ENCODE measurements around the gene EMILIN1. TPM values are rescaled to one million over a fixed set of nuclear protein-coding genes. Genes with fewer than 3 reads are reported as not detected.
A peak's percentile ranks its signal among the peaks of the same experiment; 100 is the strongest.

The EMILIN1 gene
- total RNA-seq, 1 donor from 2014 or later, result 0.87 TPM

DNA sequence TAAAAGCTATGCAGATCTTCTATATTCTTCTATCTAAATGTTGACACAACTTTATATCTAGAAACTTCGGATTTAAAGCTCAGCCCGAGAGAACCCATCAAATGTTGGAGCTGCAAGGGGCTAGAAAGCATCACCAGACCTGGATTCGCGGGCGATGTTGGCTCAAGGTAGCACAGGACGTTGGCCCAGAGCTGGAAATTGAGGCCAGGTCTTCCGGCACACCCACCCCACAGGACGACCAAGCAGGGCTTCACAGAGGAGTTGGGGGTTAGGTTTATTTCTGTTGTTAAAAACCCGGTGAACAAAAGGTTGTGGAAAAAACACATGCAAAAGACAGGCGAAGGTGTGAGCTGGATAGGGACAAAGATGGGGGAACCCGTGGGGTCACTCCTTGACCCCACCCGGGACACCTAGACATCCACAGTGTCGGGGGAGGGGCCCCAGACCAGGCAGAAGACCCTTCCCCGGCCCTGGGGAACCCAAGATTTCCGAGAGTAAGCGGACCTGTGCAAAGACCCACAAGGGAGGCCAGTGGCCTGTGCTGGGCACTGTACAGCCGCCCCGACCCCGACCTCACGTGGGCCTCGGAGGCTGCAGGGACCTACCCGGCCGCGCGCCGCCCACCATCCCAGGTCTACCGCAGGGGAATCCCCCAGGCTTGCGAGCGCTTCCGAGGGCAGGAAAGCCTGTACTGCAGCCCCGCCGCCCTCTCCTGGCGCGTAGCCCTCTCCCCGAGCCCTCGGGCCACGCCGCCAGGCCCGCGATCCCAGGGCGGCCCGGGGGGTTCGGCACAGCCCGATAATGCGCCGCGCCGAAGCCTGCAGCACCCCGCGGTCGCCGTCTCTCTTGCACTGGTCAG, 28.8 kb upstream of the EMILIN1 start:
- Mint-ChIP-seq H3K9me3 (no peaks in the 10 kb centered on the region), H3K27ac (peak overlapping the region; percentile 98), H3K36me3 (ENCODE audit: low read depth) (peaks cover 13% of the 10 kb centered on the region), H3K4me3 (ENCODE audit: low read depth) (peak overlapping the region; percentile 88), H3K27me3 (ENCODE audit: low read depth) (peaks cover 2% of the 10 kb centered on the region), H3K4me1 (ENCODE audit: low read depth) (peaks cover 14% of the 10 kb centered on the region)
- DNase-seq (ENCODE audit: low spot score), result peak; percentile 50
- intact Hi-C loops (cut with micrococcal nuclease), result loop anchor here (1.0 to 2.0 kb wide), 4 partner anchors 17 to 163 kb away; partner anchors contain the start of genes ATRAID, KHK, OST4 and SLC5A6

DNA sequence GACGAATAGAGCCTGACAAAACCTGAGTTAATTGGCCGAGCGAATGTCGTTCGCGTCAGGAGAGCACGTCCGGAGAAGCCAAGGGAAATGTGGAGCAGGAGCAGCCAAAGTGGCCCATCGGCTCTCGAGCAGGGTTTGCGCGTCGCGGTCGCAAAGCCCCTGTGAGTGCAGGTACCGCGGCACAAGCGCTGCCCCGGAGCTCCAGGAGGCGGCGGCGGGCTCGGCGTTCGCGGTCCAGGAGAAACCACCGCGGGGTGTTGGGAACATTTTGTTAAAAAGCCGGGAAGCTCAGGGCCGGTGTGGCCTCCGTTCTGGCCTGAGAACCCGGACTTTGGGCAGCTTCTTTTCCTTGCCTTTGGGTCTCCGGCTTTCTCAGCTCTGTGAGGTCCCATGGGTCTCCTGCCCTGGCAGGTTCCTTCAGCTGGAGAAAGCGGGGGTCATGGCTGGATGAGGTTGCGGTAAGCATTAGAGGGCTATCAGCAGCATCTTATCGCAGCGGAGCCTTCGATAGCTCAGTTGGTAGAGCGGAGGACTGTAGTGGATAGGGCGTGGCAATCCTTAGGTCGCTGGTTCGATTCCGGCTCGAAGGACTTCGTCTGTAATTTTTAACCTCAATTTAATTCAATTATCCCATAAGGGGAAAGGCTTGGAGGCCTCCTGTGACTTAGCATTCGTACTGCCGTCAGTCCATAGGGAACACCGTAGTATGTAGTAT, 28.0 kb upstream of the EMILIN1 start:
- H3K27me3 Mint-ChIP-seq (ENCODE audit: low read depth), result peaks cover 2% of the 10 kb centered on the region
- peaks cover 14% of the 10 kb centered on the region for H3K4me1 Mint-ChIP-seq (ENCODE audit: low read depth)
- peaks cover 14% of the 10 kb centered on the region for H3K36me3 Mint-ChIP-seq (ENCODE audit: low read depth)
- peak overlapping the region; percentile 98 for H3K27ac Mint-ChIP-seq
- intact Hi-C loops (cut with micrococcal nuclease), result loop anchor here (1.0 to 2.0 kb wide), 4 partner anchors 18 to 162 kb away; partner anchors contain the start of genes ATRAID, KHK, OST4 and SLC5A6
- H3K9me3 Mint-ChIP-seq, result no peaks in the 10 kb centered on the region
- H3K4me3 Mint-ChIP-seq (ENCODE audit: low read depth), result peak overlapping the region; percentile 88
- peak; percentile 92 for DNase-seq (ENCODE audit: low spot score)

DNA sequence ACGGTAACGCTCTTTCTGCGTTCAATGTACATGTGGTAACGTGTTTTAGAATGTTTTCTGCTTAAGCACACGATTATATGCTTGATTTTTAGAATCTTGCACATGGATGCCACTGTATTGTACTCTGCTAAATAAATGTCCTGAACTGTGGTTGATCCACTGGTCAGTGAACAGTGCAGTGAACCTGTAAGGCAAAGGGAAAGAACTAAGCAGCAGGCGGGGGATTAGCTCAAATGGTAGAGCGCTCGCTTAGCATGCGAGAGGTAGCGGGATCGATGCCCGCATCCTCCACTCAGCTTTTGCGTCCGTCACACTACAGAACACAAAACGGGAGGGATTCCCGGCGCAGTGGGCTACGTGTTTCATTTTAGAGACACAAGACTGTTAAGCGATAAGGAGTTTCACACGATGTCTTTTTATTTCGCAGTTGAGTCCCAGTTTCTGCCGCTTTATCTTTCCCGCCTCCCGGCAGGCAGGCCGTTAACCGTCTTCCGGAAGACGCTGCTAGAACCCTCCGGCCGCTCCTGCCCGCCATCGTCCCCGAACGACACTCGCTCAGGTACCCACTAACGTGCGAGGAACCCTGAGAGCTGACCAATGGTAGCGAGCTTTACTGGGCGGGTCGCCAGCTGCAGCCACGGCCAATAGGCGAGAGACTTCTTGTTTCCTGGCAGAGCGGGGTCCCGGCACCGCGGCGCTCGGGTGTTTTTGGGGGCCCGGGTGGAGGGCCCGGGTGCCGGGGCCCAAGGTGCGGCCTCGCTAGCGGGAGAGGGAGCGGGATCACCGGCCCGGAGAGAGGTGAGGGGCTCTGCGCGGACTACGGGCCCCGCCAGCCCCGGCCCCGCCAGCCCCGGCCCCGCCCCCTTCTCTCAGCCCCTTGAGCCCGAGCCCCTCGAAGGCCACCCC, 27.2 kb upstream of the EMILIN1 start, which contains the start of gene AGBL5:
TSS of gene AGBL5 (plus strand) at position 673 of the 906 bp plus-strand sequence. CDS start 1,291 bp downstream, outside the sequence.
- peaks cover 20% of the 10 kb centered on the region for H3K36me3 Mint-ChIP-seq (ENCODE audit: low read depth)
- peak within 1 kb of the TSS; percentile 98 for H3K27ac Mint-ChIP-seq
- H3K4me1 Mint-ChIP-seq (ENCODE audit: low read depth), result peaks cover 14% of the 10 kb centered on the region
- peak within 1 kb of the TSS; percentile 88 for H3K4me3 Mint-ChIP-seq (ENCODE audit: low read depth)
- DNase-seq (ENCODE audit: low spot score), result peak; percentile 95
- H3K27me3 Mint-ChIP-seq (ENCODE audit: low read depth), result peaks cover 2% of the 10 kb centered on the region
- intact Hi-C loops (cut with micrococcal nuclease), result loop anchor here (1.0 to 2.0 kb wide), 5 partner anchors 19 to 162 kb away; partner anchors contain the start of genes ATRAID, KHK, OST4 and SLC5A6
- no peaks in the 10 kb centered on the region for H3K9me3 Mint-ChIP-seq

DNA sequence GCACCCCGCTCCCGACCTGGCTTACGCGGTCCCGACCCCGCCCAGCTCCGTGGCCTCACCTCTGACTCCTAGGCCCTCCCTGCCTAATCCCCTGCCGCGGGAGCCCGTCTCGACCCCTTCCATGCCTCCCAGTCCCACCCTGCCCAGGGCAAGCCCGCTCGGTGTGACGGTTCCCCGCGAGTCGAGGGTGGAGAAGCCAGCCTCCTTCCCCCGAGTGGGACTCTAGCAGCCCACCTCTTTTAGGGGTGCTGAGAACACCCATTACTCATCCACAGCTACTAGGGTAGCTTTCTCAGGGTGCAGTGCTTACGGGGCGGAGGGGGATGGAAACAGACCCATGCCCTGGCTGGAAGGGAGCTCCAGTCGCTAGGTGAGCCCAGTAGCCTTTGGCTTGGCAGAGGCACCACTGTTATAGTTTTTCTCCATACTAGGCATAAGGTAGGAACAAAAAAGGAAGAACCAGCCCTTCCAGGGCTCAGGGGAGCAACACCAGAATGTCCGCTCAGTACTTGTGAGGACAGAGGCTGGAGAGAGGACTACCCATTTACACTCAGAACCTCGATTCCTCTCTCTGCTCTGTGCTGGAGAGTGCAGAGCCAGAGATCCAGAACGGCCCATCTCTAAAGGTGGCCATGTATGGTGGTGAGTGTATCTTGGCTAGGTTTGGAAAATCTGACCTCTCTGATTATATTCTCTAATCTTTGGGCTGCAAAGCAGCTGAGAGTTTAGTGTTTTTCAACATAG, 26.3 kb upstream of the EMILIN1 start:
- Mint-ChIP-seq H3K27ac (peak overlapping the region; percentile 74), H3K36me3 (ENCODE audit: low read depth) (peaks cover 23% of the 10 kb centered on the region), H3K27me3 (ENCODE audit: low read depth) (peaks cover 2% of the 10 kb centered on the region), H3K9me3 (no peaks in the 10 kb centered on the region), H3K4me1 (ENCODE audit: low read depth) (peaks cover 14% of the 10 kb centered on the region), H3K4me3 (ENCODE audit: low read depth) (peak overlapping the region; percentile 86)
- no peak for DNase-seq (ENCODE audit: low spot score)
- intact Hi-C loops (cut with micrococcal nuclease), result loop anchor here (1.0 to 2.0 kb wide), 2 partner anchors 29 to 161 kb away; partner anchors contain the start of genes ATRAID and SLC5A6

DNA sequence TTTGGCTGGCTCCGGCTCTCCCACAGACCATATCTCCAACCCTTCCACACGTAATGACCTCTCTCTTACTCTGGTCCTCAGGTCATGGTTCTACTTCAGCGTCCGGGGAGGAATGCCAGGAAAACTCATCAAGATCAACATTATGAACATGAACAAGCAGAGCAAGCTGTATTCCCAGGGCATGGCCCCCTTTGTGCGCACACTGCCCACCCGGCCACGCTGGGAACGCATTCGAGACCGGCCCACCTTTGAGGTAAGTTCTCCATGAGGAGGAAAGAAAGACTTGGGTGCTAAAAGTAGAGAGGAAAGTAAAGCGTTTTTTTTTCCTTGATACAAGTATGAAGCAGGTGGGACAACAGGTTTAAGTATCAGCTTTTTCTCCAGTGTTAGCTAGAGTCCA, 25.1 kb upstream of the EMILIN1 start:
- intact Hi-C loops (cut with micrococcal nuclease), result no loop called here
- DNase-seq (ENCODE audit: low spot score), result no peak
- H3K27me3 Mint-ChIP-seq (ENCODE audit: low read depth), result peaks cover 2% of the 10 kb centered on the region
- peaks cover 11% of the 10 kb centered on the region for H3K4me1 Mint-ChIP-seq (ENCODE audit: low read depth)
- no peaks in the 10 kb centered on the region for H3K9me3 Mint-ChIP-seq
- H3K4me3 Mint-ChIP-seq (ENCODE audit: low read depth), result peak overlapping the region; percentile 52
- H3K36me3 Mint-ChIP-seq (ENCODE audit: low read depth), result peaks cover 21% of the 10 kb centered on the region
- H3K27ac Mint-ChIP-seq, result no peak overlapping the region

DNA sequence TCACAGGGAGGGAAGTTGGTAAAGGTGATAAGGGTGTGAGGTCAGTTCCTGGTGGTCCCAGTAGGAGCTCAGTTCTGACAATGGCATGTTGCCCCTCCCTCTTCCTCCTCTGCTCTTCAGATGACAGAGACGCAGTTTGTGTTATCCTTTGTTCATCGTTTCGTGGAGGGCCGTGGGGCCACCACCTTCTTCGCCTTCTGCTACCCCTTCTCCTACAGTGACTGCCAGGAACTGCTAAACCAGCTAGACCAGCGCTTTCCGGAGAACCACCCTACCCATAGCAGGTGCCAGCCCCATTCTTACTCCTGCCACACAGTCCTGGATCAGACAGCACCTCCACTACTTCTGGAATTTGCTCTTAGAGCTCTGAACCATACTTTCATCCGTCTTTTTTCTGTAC, 24.6 kb upstream of the EMILIN1 start:
- DNase-seq (ENCODE audit: low spot score), result no peak
- intact Hi-C loops (cut with micrococcal nuclease), result no loop called here
- H3K27ac Mint-ChIP-seq, result no peak overlapping the region
- peaks cover 25% of the 10 kb centered on the region for H3K36me3 Mint-ChIP-seq (ENCODE audit: low read depth)
- no peaks in the 10 kb centered on the region for H3K9me3 Mint-ChIP-seq
- H3K4me3 Mint-ChIP-seq (ENCODE audit: low read depth), result no peak overlapping the region
- peaks cover 2% of the 10 kb centered on the region for H3K27me3 Mint-ChIP-seq (ENCODE audit: low read depth)
- H3K4me1 Mint-ChIP-seq (ENCODE audit: low read depth), result peaks cover 11% of the 10 kb centered on the region

DNA sequence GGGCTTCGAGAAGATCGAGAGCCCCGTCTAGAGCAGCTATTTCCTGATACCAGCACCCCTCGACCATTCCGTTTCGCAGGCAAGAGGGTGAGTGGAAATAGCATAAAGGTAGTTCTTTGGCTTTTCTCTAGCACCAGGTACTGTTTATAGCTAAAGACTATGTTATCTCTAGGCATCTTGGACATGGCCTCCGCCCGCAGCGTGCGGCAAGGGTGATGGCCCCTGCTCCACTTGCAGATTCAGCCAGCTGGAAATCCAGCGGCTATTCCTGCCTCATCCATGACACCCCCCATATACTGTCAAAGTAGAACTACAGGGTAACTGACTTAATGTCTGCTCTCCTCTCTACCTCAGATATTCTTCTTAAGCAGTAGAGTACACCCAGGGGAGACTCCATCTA, 23.7 kb upstream of the EMILIN1 start:
- intact Hi-C loops (cut with micrococcal nuclease), result no loop called here
- peaks cover 26% of the 10 kb centered on the region for H3K36me3 Mint-ChIP-seq (ENCODE audit: low read depth)
- no peaks in the 10 kb centered on the region for H3K9me3 Mint-ChIP-seq
- DNase-seq (ENCODE audit: low spot score), result no peak
- H3K27me3 Mint-ChIP-seq (ENCODE audit: low read depth), result peaks cover 2% of the 10 kb centered on the region
- no peak overlapping the region for H3K4me3 Mint-ChIP-seq (ENCODE audit: low read depth)
- no peak overlapping the region for H3K27ac Mint-ChIP-seq
- peaks cover 8% of the 10 kb centered on the region for H3K4me1 Mint-ChIP-seq (ENCODE audit: low read depth)

DNA sequence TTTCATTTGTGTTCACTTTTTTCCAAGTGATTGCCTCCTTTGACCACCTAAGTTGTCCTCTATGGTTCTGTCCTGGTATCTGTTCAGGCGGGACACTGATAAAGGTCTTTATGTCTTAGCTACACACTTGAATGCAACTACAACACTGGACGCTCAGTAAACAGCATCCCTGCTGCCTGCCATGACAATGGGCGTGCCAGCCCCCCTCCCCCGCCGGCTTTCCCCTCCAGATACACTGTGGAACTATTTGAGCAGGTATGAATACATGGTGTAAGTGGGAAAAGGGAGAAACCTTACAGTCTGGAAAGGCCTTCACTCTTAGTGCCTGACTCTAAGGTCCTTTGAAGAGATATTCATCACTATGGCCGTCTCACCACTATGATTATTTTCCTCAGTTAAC, 21.2 kb upstream of the EMILIN1 start:
- Mint-ChIP-seq H3K27me3 (ENCODE audit: low read depth) (no peaks in the 10 kb centered on the region), H3K27ac (no peak overlapping the region), H3K36me3 (ENCODE audit: low read depth) (peaks cover 31% of the 10 kb centered on the region), H3K4me3 (ENCODE audit: low read depth) (no peak overlapping the region), H3K4me1 (ENCODE audit: low read depth) (peaks cover 1% of the 10 kb centered on the region), H3K9me3 (no peaks in the 10 kb centered on the region)
- no peak for DNase-seq (ENCODE audit: low spot score)
- intact Hi-C loops (cut with micrococcal nuclease), result no loop called here

DNA sequence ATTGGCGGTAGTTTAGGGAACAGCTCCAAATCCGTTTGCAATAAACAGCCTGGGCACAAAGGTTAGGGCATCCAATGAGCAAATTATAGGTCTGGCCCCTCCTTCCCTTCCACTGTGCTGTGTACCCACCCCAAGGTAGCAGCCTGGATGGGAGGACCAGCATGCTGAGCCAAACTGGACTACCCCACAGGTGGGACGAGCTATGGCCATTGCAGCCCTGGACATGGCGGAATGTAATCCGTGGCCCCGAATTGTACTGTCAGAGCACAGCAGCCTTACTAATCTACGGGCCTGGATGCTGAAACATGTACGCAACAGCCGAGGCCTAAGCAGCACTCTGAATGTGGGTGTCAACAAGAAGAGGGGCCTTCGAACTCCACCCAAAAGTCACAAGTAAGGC, 20.2 kb upstream of the EMILIN1 start:
- Mint-ChIP-seq H3K36me3 (ENCODE audit: low read depth) (peaks cover 39% of the 10 kb centered on the region), H3K4me3 (ENCODE audit: low read depth) (no peak overlapping the region), H3K27ac (no peak overlapping the region), H3K4me1 (ENCODE audit: low read depth) (peaks cover 3% of the 10 kb centered on the region), H3K27me3 (ENCODE audit: low read depth) (no peaks in the 10 kb centered on the region), H3K9me3 (no peaks in the 10 kb centered on the region)
- no peak for DNase-seq (ENCODE audit: low spot score)
- intact Hi-C loops (cut with micrococcal nuclease), result no loop called here

DNA sequence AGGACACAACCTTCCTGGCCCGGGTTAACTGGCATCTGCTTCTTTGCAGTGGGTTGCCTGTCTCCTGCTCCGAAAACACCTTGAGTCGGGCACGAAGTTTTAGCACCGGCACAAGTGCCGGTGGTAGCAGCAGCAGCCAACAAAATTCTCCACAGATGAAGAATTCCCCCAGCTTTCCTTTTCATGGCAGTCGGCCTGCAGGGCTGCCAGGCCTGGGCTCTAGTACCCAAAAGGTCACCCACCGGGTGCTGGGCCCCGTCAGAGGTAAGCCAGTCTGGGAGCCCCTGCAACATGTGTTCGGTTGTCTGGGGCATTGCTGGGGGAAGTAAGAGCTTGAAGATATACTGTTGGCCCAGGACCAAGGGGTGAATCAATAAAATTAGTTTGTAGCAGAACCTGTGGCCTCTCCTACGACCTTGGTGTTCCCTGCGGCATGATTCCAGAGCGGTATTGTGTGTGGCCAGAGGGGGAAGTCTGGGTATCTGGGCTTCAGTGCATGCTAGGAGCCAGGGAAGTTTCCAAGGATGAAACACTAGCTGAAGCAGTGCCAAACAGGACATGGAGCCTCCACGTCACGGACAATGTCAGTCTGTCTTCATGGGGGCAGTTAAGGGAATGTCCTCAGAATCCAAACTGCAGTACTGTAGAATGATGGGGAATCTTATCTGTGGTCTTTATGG, 19.1 kb upstream of the EMILIN1 start:
- H3K9me3 Mint-ChIP-seq, result no peaks in the 10 kb centered on the region
- H3K4me1 Mint-ChIP-seq (ENCODE audit: low read depth), result peaks cover 3% of the 10 kb centered on the region
- no peak for DNase-seq (ENCODE audit: low spot score)
- H3K36me3 Mint-ChIP-seq (ENCODE audit: low read depth), result peaks cover 42% of the 10 kb centered on the region
- intact Hi-C loops (cut with micrococcal nuclease), result no loop called here
- no peaks in the 10 kb centered on the region for H3K27me3 Mint-ChIP-seq (ENCODE audit: low read depth)
- no peak overlapping the region for H3K4me3 Mint-ChIP-seq (ENCODE audit: low read depth)
- no peak overlapping the region for H3K27ac Mint-ChIP-seq

DNA sequence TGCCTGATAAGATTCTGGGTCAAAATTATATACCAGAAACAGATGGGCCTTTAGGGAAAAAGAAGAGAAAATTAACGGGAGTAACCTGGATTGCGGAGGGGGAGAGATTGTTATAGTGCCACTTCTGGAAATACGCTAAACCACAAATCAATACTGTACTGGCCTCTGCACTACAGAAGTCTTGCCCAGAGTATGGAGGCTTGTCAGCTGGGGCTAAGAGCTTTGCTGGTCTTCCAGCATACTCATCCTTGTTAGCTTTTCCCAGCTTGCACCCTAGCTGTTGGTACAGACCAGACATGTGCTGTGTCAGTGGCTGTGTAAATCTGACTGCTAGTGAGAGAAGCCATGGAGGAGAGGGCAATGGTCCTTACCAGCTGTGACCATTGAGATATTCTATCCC, 18.1 kb upstream of the EMILIN1 start:
- peaks cover 3% of the 10 kb centered on the region for H3K4me1 Mint-ChIP-seq (ENCODE audit: low read depth)
- no peaks in the 10 kb centered on the region for H3K9me3 Mint-ChIP-seq
- no peak for DNase-seq (ENCODE audit: low spot score)
- H3K27ac Mint-ChIP-seq, result no peak overlapping the region
- no peak overlapping the region for H3K4me3 Mint-ChIP-seq (ENCODE audit: low read depth)
- intact Hi-C loops (cut with micrococcal nuclease), result no loop called here
- no peaks in the 10 kb centered on the region for H3K27me3 Mint-ChIP-seq (ENCODE audit: low read depth)
- peaks cover 43% of the 10 kb centered on the region for H3K36me3 Mint-ChIP-seq (ENCODE audit: low read depth)
